ENCODE results near the gene ASMTL. TPM values are rescaled to one million over a fixed set of nuclear protein-coding genes. Genes with fewer than 3 reads are reported as not detected.

Gene ASMTL
- total RNA-seq, 4 donors from 2014 or later, result 29.7 to 35.1 (median 32.5) TPM

- Histone ChIP-seq H3K27me3 (no peaks in the 10 kb centered on the region), H3K36me3 (no peaks in the 10 kb centered on the region), H3K4me1 (peaks cover 0 to 35% (median 13%) of the 10 kb centered on the region in 3 donors), H3K4me3 (peak overlapping the region; percentile 73 to 74), H3K9me3 (no peaks in the 10 kb centered on the region), H3K27ac (peak overlapping the region; percentile 48 to 98 (median 94))
- peak; percentile 52 for ATAC-seq
- peak in 3 of 4 experiments; percentile 95 to 100 (median 96) for TF ChIP-seq CTCF (IDR thresholded peaks at IDR 0.05)
- no peak for TF ChIP-seq POLR2AphosphoS5 (IDR thresholded peaks at IDR 0.05)
- WGBS, 2 donors (ENCODE audit: low coverage in 1 of 2), result 4 to 18% methylated on average over 5 to 27 of the region's 45 CpGs
Measured at GRCh38 chrX:1453951-1454785, 1.5 kb upstream of the ASMTL start.

GRCh38 chrX:1453395-1453783, 680 bp upstream of the ASMTL start:
- Histone ChIP-seq H3K9me3 (no peaks in the 10 kb centered on the region), H3K4me1 (peaks cover 0 to 35% (median 13%) of the 10 kb centered on the region in 3 donors), H3K36me3 (no peaks in the 10 kb centered on the region), H3K27me3 (no peaks in the 10 kb centered on the region), H3K27ac (peak overlapping the region; percentile 62 to 98 (median 94)), H3K4me3 (peak overlapping the region; percentile 46 to 74)
- WGBS, 2 donors (ENCODE audit: low coverage in 1 of 2), result no CpG with 5 or more reads among the region's 34 CpGs
- ATAC-seq, result peak; percentile 39
- peak in 1 of 2 donors; percentile 49 for TF ChIP-seq POLR2A (IDR thresholded peaks at IDR 0.05)
- no peak for TF ChIP-seq EP300 (IDR thresholded peaks at IDR 0.05)

GRCh38 chrX:1451661-1452515, 821 bp downstream of the ASMTL start:
- 24 to 35% methylated on average over 15 to 18 of the region's 23 CpGs for WGBS, 2 donors (ENCODE audit: low coverage in 1 of 2)
- peak overlapping the region in 3 of 4 donors; percentile 82 to 92 (median 89) for H3K27ac ChIP-seq
- no peak for ATAC-seq

GRCh38 chrX:1451251-1451660, 1.5 kb downstream of the ASMTL start:
- peak overlapping the region in 1 of 4 donors; percentile 92 for H3K27ac ChIP-seq
- no peaks in the 10 kb centered on the region for H3K36me3 ChIP-seq
- no peaks in the 10 kb centered on the region for H3K27me3 ChIP-seq
- H3K4me1 ChIP-seq, result peaks cover 0 to 35% (median 13%) of the 10 kb centered on the region in 3 donors
- peak overlapping the region in 1 of 2 donors; percentile 75 for H3K4me3 ChIP-seq
- TF ChIP-seq POLR2A (IDR thresholded peaks at IDR 0.05), result no peak
- no peak for TF ChIP-seq CTCF (IDR thresholded peaks at IDR 0.05)
- no peak for TF ChIP-seq POLR2AphosphoS5 (IDR thresholded peaks at IDR 0.05)
- TF ChIP-seq EP300 (IDR thresholded peaks at IDR 0.05), result no peak
- no peaks in the 10 kb centered on the region for H3K9me3 ChIP-seq
- ATAC-seq, result no peak
- WGBS, 2 donors (ENCODE audit: low coverage in 1 of 2), result 55% methylated on average over 3 of the region's 6 CpGs; no CpG with 5 or more reads in 1 of the 2 donors

More at GRCh38 chrX:1451661-1452515, 821 bp downstream of the ASMTL start:
- no peaks in the 10 kb centered on the region for H3K36me3 ChIP-seq
- TF ChIP-seq POLR2AphosphoS5 (IDR thresholded peaks at IDR 0.05) (no peak), EP300 (IDR thresholded peaks at IDR 0.05) (no peak), POLR2A (IDR thresholded peaks at IDR 0.05) (no peak), CTCF (IDR thresholded peaks at IDR 0.05) (no peak)
- H3K4me1 ChIP-seq, result peaks cover 0 to 35% (median 13%) of the 10 kb centered on the region in 3 donors
- H3K9me3 ChIP-seq, result no peaks in the 10 kb centered on the region
- H3K27me3 ChIP-seq, result no peaks in the 10 kb centered on the region
- H3K4me3 ChIP-seq, result peak overlapping the region; percentile 75 to 79

All from gastroesophageal sphincter (tissue), 4 donors.